Prostate gland (tissue), 2 donors: Measurements from ENCODE around the gene CLEC18A. TPM values are rescaled to one million over a fixed set of nuclear protein-coding genes. Genes with fewer than 3 reads are reported as not detected.

Experiments
- DNase-seq: peaks from one replicate; pipeline ENCODE4 v3.0.0-alpha.2; 2019; ENCODE audit warnings: low spot score
- H3K27ac ChIP-seq, 2 donors: fragments of 200-600 bp; sonication (generic); 2 replicates each; pipeline ENCODE4 v1.5.1; 2017 to 2019
- H3K27me3 ChIP-seq: fragments of 200-600 bp; sonication (generic); replicated peaks from 2 replicates; pipeline ENCODE4 v1.5.1; 2019; ENCODE audit not compliant: insufficient read depth
- H3K36me3 ChIP-seq, 2 donors: fragments of 200-600 bp; sonication (generic); 1 replicate in 1 of 2; 2 replicates in 1 of 2; pipeline versions ENCODE4 v1.5.1 to v1.8.1; 2017 to 2019
- H3K4me1 ChIP-seq: fragments of 200-600 bp; sonication (generic); replicated peaks from 2 replicates; pipeline ENCODE4 v1.5.1; 2019
- H3K4me3 ChIP-seq, 2 donors: fragments of 200-600 bp; sonication (generic); 2 replicates each; pipeline ENCODE4 v1.5.1; 2017 to 2019
- H3K9me3 ChIP-seq: fragments of 200-600 bp; sonication (generic); 2 replicates; pipeline ENCODE4 v1.5.1; 2017
- POLR2A ChIP-seq: fragments of 450-650 bp; IDR thresholded peaks from one replicate; pipeline ENCODE4 v1.6.1; 2016; ENCODE audit warnings: antibody characterized with exemption, mild to moderate bottlenecking
- POLR2AphosphoS5 ChIP-seq: sonication (generic); formaldehyde crosslinking; IDR thresholded peaks from one replicate; pipeline ENCODE4 v1.6.1; 2017; ENCODE audit warnings: antibody characterized with exemption
- WGBS: methylation state at CpG from one replicate; pipeline ENCODE4 v1.1.5; 2018; 5-methylcytosine and 5-hydroxymethylcytosine counted together
- intact Hi-C: fragments of 100-400 bp; cut with DNase I; formaldehyde crosslinking; loops from one replicate; pipeline ENCODE4 v1.14.2; 2022
- total RNA-seq, 2 donors: library from RNA; depleted of rRNA; stranded (reverse); fragments of >200 nt; gene quantifications; one replicate each; pipeline ENCODE4 v1.1.0, GENCODE V29; 2016
- TF ChIP-seq, protein P1 (sequence below), 4 experiments: fragments of 200-600 bp in 2 of 4; fragments of 450-650 bp in 2 of 4; sonication (generic) in 2 of 4; IDR thresholded peaks; 1 replicate in 3 of 4; 2 replicates in 1 of 4; pipeline ENCODE4 v1.5.1; 2016 to 2019; ENCODE audit warnings: antibody characterized with exemption in 4 of 4, mild to moderate bottlenecking in 2 of 4, moderate library complexity in 2 of 4

CLEC18A gene
- total RNA-seq, 2 donors from 2014 or later = 1.5 to 8.0 TPM

DNA sequence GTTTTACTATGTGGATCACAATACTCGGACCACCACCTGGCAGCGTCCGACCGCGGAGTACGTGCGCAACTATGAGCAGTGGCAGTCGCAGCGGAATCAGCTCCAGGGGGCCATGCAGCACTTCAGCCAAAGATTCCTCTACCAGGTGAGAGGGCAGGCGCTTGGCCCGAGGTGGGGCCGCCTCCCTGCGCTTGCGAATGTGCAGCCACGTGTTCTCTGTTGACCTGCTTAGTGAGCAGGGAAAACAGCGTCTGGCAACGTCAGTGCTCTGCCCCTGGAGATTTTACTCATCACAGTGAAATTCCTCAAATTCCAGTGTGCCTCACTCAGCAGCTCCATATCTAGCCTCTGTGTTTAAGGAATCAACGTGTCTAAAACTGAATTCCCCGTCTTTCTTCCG is 33.4 kb upstream of the CLEC18A start:
- Histone ChIP-seq H3K27ac (no peak overlapping the region), H3K4me3 (no peak overlapping the region), H3K27me3 (no peaks in the 10 kb centered on the region), H3K36me3 (no peaks in the 10 kb centered on the region), H3K4me1 (no peaks in the 10 kb centered on the region), H3K9me3 (no peaks in the 10 kb centered on the region)
- 52% methylated on average over 20 of the region's 20 CpGs for WGBS
- intact Hi-C loops = no loop called here
- no peak for DNase-seq
- TF ChIP-seq POLR2A (no peak), POLR2AphosphoS5 (no peak)
- TF ChIP-seq, protein P1, sequence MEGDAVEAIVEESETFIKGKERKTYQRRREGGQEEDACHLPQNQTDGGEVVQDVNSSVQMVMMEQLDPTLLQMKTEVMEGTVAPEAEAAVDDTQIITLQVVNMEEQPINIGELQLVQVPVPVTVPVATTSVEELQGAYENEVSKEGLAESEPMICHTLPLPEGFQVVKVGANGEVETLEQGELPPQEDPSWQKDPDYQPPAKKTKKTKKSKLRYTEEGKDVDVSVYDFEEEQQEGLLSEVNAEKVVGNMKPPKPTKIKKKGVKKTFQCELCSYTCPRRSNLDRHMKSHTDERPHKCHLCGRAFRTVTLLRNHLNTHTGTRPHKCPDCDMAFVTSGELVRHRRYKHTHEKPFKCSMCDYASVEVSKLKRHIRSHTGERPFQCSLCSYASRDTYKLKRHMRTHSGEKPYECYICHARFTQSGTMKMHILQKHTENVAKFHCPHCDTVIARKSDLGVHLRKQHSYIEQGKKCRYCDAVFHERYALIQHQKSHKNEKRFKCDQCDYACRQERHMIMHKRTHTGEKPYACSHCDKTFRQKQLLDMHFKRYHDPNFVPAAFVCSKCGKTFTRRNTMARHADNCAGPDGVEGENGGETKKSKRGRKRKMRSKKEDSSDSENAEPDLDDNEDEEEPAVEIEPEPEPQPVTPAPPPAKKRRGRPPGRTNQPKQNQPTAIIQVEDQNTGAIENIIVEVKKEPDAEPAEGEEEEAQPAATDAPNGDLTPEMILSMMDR (IDR thresholded peaks at IDR 0.05) = no peak

GRCh38 chr16:69918241-69918640 is 32.9 kb upstream of the CLEC18A start:
- Histone ChIP-seq H3K27me3 (no peaks in the 10 kb centered on the region), H3K4me1 (no peaks in the 10 kb centered on the region), H3K4me3 (no peak overlapping the region), H3K9me3 (no peaks in the 10 kb centered on the region), H3K27ac (no peak overlapping the region), H3K36me3 (no peaks in the 10 kb centered on the region)
- no peak for DNase-seq
- intact Hi-C loops = no loop called here
- WGBS = 95% methylated on average over 1 of the region's 1 CpG
- TF ChIP-seq, protein P1 (IDR thresholded peaks at IDR 0.05) = no peak
- TF ChIP-seq POLR2AphosphoS5 = no peak

- no peaks in the 10 kb centered on the region for H3K9me3 ChIP-seq
- DNase-seq = no peak
- TF ChIP-seq POLR2AphosphoS5 (no peak), POLR2A (no peak)
- TF ChIP-seq, protein P1 (IDR thresholded peaks at IDR 0.05) = no peak
- no peaks in the 10 kb centered on the region for H3K36me3 ChIP-seq
- intact Hi-C loops = no loop called here
- H3K4me3 ChIP-seq = no peak overlapping the region
- H3K27ac ChIP-seq = no peak overlapping the region
- no peaks in the 10 kb centered on the region for H3K27me3 ChIP-seq
- H3K4me1 ChIP-seq = no peaks in the 10 kb centered on the region
- 37% methylated on average over 2 of the region's 2 CpGs for WGBS
Measured at GRCh38 chr16:69921127-69921526, 30.0 kb upstream of the CLEC18A start.

- intact Hi-C loops = no loop called here
- H3K9me3 ChIP-seq = no peaks in the 10 kb centered on the region
- WGBS = 92% methylated on average over 6 of the region's 6 CpGs
- H3K27me3 ChIP-seq = no peaks in the 10 kb centered on the region
- H3K4me3 ChIP-seq = no peak overlapping the region
- TF ChIP-seq, protein P1 (IDR thresholded peaks at IDR 0.05) = no peak
- no peak for TF ChIP-seq POLR2A
- no peak for TF ChIP-seq POLR2AphosphoS5
- no peaks in the 10 kb centered on the region for H3K4me1 ChIP-seq
- no peaks in the 10 kb centered on the region for H3K36me3 ChIP-seq
- no peak overlapping the region for H3K27ac ChIP-seq
- DNase-seq = no peak
Measured at GRCh38 chr16:69922200-69922599, 28.9 kb upstream of the CLEC18A start.

DNA sequence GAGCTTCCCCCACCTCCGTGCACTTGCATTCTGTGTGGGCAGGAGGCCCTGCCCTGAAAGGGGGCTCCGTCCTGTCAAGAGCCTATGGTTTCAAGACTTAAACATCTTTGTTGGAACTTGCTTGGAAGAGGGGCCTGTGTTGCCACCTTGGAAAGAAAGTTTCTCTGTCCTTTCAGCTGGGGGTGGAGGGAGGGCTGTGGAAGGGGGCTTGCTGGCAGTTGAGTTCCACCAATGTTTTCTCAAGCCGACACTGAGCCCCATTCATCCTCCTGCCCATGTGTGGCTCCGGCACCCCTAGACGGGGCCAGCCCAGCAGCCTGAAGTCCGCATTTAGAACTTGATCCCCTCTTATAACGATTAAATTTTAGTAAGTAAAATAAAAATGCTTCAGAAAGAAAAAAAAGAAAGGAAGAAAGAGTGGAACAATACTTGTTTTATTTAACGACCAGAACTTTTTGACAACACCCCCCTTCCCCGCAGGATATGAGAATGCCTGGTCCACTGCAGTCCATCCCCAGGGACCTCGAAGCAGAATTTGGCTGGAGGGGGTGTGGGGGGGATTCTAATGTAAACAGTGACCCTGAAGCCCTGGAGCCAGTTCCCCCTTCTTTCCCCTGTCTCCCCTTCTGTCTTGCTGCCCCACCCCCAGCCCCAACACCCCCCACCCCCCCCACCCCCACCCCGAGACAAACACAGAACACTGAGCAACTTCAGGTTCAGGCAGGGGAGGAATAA is 26.9 kb upstream of the CLEC18A start:
- no peaks in the 10 kb centered on the region for H3K27me3 ChIP-seq
- intact Hi-C loops = no loop called here
- H3K4me1 ChIP-seq = no peaks in the 10 kb centered on the region
- H3K36me3 ChIP-seq = no peaks in the 10 kb centered on the region
- DNase-seq = no peak
- peak overlapping the region in 1 of 2 donors; percentile 44 for H3K27ac ChIP-seq
- WGBS = 65% methylated on average over 11 of the region's 11 CpGs
- H3K4me3 ChIP-seq = no peak overlapping the region
- no peak for TF ChIP-seq POLR2A
- TF ChIP-seq, protein P1 (IDR thresholded peaks at IDR 0.05) = no peak
- no peaks in the 10 kb centered on the region for H3K9me3 ChIP-seq
